GM19351 (cell line): Measurements from ENCODE around the gene SWT1.

ENCODE experiments used
- ATAC-seq: cut with Tn5 transposase; IDR thresholded peaks from one replicate; pipeline ENCODE4 v1.9.1; 2021; ENCODE audit warnings: mild to moderate bottlenecking, moderate library complexity; ENCODE audit not compliant: unreplicated experiment

SWT1 gene

GRCh38 chr1:185156854-185157598 lies at the start of gene SWT1, which contains the start of gene TRMT1L:
Gene SWT1, plus strand, starts transcription at chr1:185157167. Its CDS starts 3,675 bp downstream, at chr1:185160842.
Gene TRMT1L, minus strand, starts transcription at chr1:185156953. Its CDS starts 241 bp downstream, at chr1:185156712.
- ATAC-seq = peak; percentile 86

GRCh38 chr1:185108321-185108720 lies 48.6 kb upstream of the SWT1 start:
- no peak for ATAC-seq

GRCh38 chr1:185110145-185110544 lies 46.8 kb upstream of the SWT1 start:
- no peak for ATAC-seq

- ATAC-seq = no peak
These were observed 45.1 kb upstream of the SWT1 start for GRCh38 chr1:185111873-185112272.

GRCh38 chr1:185112356-185112755 lies 44.6 kb upstream of the SWT1 start:
- no peak for ATAC-seq

GRCh38 chr1:185129708-185130107 lies 27.3 kb upstream of the SWT1 start:
- no peak for ATAC-seq

GRCh38 chr1:185132534-185132933 lies 24.4 kb upstream of the SWT1 start:
- ATAC-seq = no peak

GRCh38 chr1:185137896-185138545 lies 18.9 kb upstream of the SWT1 start:
- ATAC-seq = no peak

GRCh38 chr1:185139246-185139645 lies 17.7 kb upstream of the SWT1 start:
- ATAC-seq = no peak

GRCh38 chr1:185144233-185144632 lies 12.7 kb upstream of the SWT1 start:
- no peak for ATAC-seq

DNA sequence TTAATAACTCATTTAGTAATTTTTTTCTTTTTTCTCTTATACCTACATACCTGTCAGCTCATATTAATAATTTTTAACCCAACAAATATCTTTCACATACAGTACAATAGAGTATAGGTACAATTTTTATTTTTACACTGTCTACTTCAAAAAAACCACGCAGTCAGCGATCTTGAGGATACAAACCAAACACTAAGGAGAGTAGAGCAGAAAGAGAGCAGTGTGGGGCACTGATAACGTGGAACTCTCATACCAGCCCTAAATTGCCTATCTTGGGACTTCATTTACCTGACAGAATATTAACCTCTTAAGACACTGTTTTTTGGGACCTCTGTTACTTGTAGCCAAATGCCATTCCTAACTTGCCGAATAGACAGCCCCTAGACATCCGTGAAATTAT lies 5.8 kb upstream of the SWT1 start:
- ATAC-seq = no peak

GRCh38 chr1:185152187-185152767 lies 4.7 kb upstream of the SWT1 start:
- ATAC-seq = no peak

DNA sequence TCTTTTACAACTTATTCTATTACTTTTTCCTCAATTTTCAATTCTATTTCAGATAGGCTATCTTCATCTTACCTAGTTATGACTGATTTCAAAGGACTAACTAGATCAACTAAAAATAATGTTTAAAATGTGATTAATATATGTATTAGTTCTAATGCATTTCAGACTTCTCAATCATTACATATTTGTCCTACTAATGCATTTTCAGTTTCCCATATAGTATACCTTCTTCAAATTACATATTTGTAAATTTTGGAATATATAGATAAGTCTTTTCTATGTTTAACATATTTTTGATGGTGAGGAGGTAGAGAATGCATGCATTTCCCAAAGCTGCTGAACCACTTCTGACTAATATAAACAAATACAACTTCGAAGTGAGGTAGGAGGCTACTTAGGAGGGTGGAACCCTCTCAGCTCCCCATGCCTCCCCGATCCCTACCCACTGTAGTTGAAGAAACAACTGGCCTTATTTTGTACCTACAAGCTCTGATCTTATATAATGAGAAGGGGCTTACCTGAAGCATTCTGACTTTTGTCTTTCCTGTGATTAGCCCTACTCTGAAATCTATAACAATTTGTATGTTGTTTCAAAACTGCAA lies 2.0 kb upstream of the SWT1 start:
- ATAC-seq = no peak

DNA sequence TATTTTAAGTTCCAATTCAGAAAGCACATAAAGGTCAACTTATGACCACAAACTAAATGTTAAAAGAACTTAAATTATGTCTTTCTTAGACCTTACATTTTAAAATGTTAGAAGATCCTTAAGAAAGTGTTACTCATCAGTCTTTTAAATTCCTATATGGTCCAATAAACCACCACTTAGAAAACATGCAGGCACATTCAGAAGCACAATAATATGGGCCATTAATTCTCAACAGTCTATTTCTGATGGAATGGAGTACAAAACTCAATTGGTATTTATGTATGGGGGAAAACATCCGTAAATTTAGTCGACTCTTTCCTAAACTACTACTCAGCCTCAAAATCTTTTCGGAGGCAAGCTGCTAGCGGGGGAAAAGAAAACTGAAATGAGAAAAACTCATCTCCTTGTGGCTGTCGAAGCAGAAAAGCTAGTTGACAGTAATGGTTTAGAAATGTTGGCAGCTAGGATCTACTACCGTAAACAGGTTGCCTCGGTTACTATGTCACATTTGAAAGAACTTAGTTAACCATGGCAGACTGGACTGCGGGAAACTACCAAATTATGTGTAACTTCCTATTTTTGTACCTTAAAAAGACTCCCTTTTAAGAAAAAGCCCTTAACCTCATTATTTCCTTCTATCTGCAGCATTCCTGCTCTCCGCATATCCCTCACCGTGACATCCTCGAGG lies 1.2 kb upstream of the SWT1 start:
- no peak for ATAC-seq

DNA sequence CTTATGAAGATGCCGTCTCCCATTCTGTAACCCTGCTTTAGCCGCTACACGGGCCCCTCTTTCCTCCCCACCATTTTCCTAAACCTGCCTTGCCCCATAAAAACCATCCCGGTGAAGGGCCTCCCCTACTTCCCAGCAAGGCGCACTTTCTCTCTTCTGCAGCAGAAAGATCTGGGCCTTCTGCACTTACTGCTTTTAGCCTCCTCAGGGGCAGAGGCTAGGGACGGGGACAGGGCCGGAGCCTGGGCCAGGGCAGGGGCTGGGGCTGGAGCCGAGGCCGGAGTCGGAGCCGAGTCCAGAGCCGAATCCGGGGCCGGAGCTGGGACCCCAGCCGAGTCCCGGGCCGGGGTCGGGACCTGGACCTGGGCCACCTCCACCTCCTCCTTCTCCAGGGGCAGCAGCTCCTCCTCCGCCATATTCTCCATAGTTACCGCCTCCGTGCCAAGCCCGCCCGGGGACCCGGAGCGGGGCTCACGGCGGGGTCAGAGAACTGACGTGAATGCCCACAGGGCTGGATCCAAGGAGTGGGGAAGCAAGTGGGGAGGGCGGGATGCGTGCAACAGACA lies 596 bp upstream of the SWT1 start:
- peak; percentile 27 for ATAC-seq

- no peak for ATAC-seq
These were observed 839 bp downstream of the SWT1 start for GRCh38 chr1:185157599-185158412.

GRCh38 chr1:185158800-185159199 lies 1.8 kb downstream of the SWT1 start:
- no peak for ATAC-seq

GRCh38 chr1:185159966-185160365 lies 3.0 kb downstream of the SWT1 start:
- ATAC-seq = no peak

GRCh38 chr1:185162491-185162890 lies 5.5 kb downstream of the SWT1 start:
- no peak for ATAC-seq

GRCh38 chr1:185166106-185166505 lies 9.1 kb downstream of the SWT1 start:
- ATAC-seq = no peak
